ENCODE data around the gene TRIM47.

The TRIM47 gene

GRCh38 chr17:75878174-75878998, at the start of gene TRIM47:
Gene TRIM47 (minus strand): TSS chr17:75878581. CDS start chr17:75878548, 33 bp downstream.
- TF ChIP-seq EZH2 (IDR thresholded peaks at IDR 0.05; ENCODE audit: borderline replicate concordance, low read length): no peak
- TF ChIP-seq CTCF (IDR thresholded peaks at IDR 0.05; ENCODE audit: low read length): no peak
- Histone ChIP-seq H3K4me3 (ENCODE audit: low read depth, low read length, poor library complexity, severe bottlenecking) (peak within 1 kb of the TSS; percentile 62), H2AFZ (ENCODE audit: low read length) (no peak within 1 kb of the TSS), H3K36me3 (ENCODE audit: insufficient read depth, low read length) (no peaks in the 10 kb centered on the region), H3K9me3 (ENCODE audit: low read length) (no peaks in the 10 kb centered on the region), H4K20me1 (ENCODE audit: insufficient read depth, low read length) (no peaks in the 10 kb centered on the region), H3K4me1 (ENCODE audit: insufficient read depth, low read length, severe bottlenecking) (peaks cover 35% of the 10 kb centered on the region), H3F3A (ENCODE audit: insufficient read depth, low read length) (0 out of 2 replicates have a peak, but pooled peaks cover 6% of the 10 kb centered on the region), H3K27me3 (ENCODE audit: insufficient read depth, low read length) (peaks cover 4% of the 10 kb centered on the region; the same call in 1 of the 2 replicates), H3K4me2 (ENCODE audit: low read length) (peak within 1 kb of the TSS; percentile 82), H3K9ac (ENCODE audit: low read length) (peak within 1 kb of the TSS; percentile 63), H3K79me2 (ENCODE audit: insufficient read depth, low read length) (no peaks in the 10 kb centered on the region), H3K27ac (ENCODE audit: low read depth, low read length, poor library complexity, severe bottlenecking) (no peak within 1 kb of the TSS), H3K9me2 (ENCODE audit: low read depth, low read length) (no peaks in the 10 kb centered on the region)

GRCh38 chr17:75927286-75927922, 49.0 kb upstream of the TRIM47 start:
- Histone ChIP-seq H3K4me3 (ENCODE audit: low read depth, low read length, poor library complexity, severe bottlenecking) (no peak overlapping the region), H3K9ac (ENCODE audit: low read length) (no peak overlapping the region), H3F3A (ENCODE audit: insufficient read depth, low read length) (no peaks in the 10 kb centered on the region; the same call in 1 of the 2 replicates), H3K9me2 (ENCODE audit: low read depth, low read length) (no peaks in the 10 kb centered on the region), H3K27me3 (ENCODE audit: insufficient read depth, low read length) (no peaks in the 10 kb centered on the region), H4K20me1 (ENCODE audit: insufficient read depth, low read length) (no peaks in the 10 kb centered on the region), H3K9me3 (ENCODE audit: low read length) (no peaks in the 10 kb centered on the region), H3K27ac (ENCODE audit: low read depth, low read length, poor library complexity, severe bottlenecking) (no peak overlapping the region), H3K4me2 (ENCODE audit: low read length) (no peak overlapping the region), H3K36me3 (ENCODE audit: insufficient read depth, low read length) (peaks cover 40% of the 10 kb centered on the region; the same call in 1 of the 2 replicates), H2AFZ (ENCODE audit: low read length) (no peak overlapping the region), H3K79me2 (ENCODE audit: insufficient read depth, low read length) (no peaks in the 10 kb centered on the region), H3K4me1 (ENCODE audit: insufficient read depth, low read length, severe bottlenecking) (no peaks in the 10 kb centered on the region)
- TF ChIP-seq CTCF (IDR thresholded peaks at IDR 0.05; ENCODE audit: low read length) (peak; percentile 52), EZH2 (IDR thresholded peaks at IDR 0.05; ENCODE audit: borderline replicate concordance, low read length) (no peak)

- Histone ChIP-seq H3K36me3 (ENCODE audit: insufficient read depth, low read length) (peaks cover 42% of the 10 kb centered on the region; the same call in 1 of the 2 replicates), H2AFZ (ENCODE audit: low read length) (no peak overlapping the region)
- TF ChIP-seq EZH2 (IDR thresholded peaks at IDR 0.05; ENCODE audit: borderline replicate concordance, low read length): no peak
- TF ChIP-seq CTCF (IDR thresholded peaks at IDR 0.05; ENCODE audit: low read length): no peak
Observed at GRCh38 chr17:75926456-75926855, 48.1 kb upstream of the TRIM47 start.

More at GRCh38 chr17:75926456-75926855, 48.1 kb upstream of the TRIM47 start:
- H3K79me2 ChIP-seq (ENCODE audit: insufficient read depth, low read length): no peaks in the 10 kb centered on the region
- H3K4me1 ChIP-seq (ENCODE audit: insufficient read depth, low read length, severe bottlenecking): no peaks in the 10 kb centered on the region
- no peaks in the 10 kb centered on the region; the same call in 1 of the 2 replicates for H3F3A ChIP-seq (ENCODE audit: insufficient read depth, low read length)
- no peaks in the 10 kb centered on the region for H3K9me2 ChIP-seq (ENCODE audit: low read depth, low read length)
- H4K20me1 ChIP-seq (ENCODE audit: insufficient read depth, low read length): no peaks in the 10 kb centered on the region
- no peak overlapping the region for H3K9ac ChIP-seq (ENCODE audit: low read length)
- H3K9me3 ChIP-seq (ENCODE audit: low read length): no peaks in the 10 kb centered on the region
- H3K4me3 ChIP-seq (ENCODE audit: low read depth, low read length, poor library complexity, severe bottlenecking): no peak overlapping the region
- H3K27me3 ChIP-seq (ENCODE audit: insufficient read depth, low read length): no peaks in the 10 kb centered on the region
- no peak overlapping the region for H3K27ac ChIP-seq (ENCODE audit: low read depth, low read length, poor library complexity, severe bottlenecking)
- H3K4me2 ChIP-seq (ENCODE audit: low read length): no peak overlapping the region
